H1 (cell line): ENCODE data around the gene TGFBR2. TPM values are rescaled to one million over a fixed set of nuclear protein-coding genes. Genes with fewer than 3 reads are reported as not detected.

Experiments used
- CTCF ChIA-PET: fragments of 300-600 bp; sonication (Branson Sonifier 250); formaldehyde crosslinking; loops from one replicate; lab custom pipeline; 2021; ENCODE audit not compliant: partially characterized antibody; lab: Charles Lee
- POLR2A ChIA-PET: fragments of 300-600 bp; sonication (Branson Sonifier 250); formaldehyde crosslinking; loops from one replicate; lab custom pipeline; 2021; ENCODE audit warnings: inconsistent platforms; ENCODE audit not compliant: partially characterized antibody; lab: Charles Lee
- DNase-seq, 2 experiments: peaks; one replicate each; pipeline versions ENCODE4 v3.0.0 to v3.0.0-alpha.2; 2010 to 2022; ENCODE audit warnings: low spot score in 2 of 2, low read depth in 1 of 2, mixed read lengths in 1 of 2
- FAIRE-seq: peaks from 2 replicates; lab custom pipeline; 2011; peaks lifted over from hg19 to GRCh38; lab: Jason Lieb, UNC
- H2AFZ ChIP-seq: 2 replicates; pipeline ENCODE4 v1.8.1; 2012; ENCODE audit warnings: low read length, inconsistent platforms
- H2AK5ac ChIP-seq: 2 replicates; pipeline ENCODE4 v1.6.1; 2013; ENCODE audit warnings: low read depth, low read length
- H2BK120ac ChIP-seq: replicated peaks from 2 replicates; pipeline ENCODE3; 2013; ENCODE audit warnings: low read depth, low read length, inconsistent platforms
- H2BK12ac ChIP-seq: 2 replicates; pipeline ENCODE4 v1.6.1; 2013; ENCODE audit warnings: low read depth, low read length
- H2BK15ac ChIP-seq: 2 replicates; pipeline ENCODE4 v1.6.1; 2013; ENCODE audit warnings: low read length
- H2BK20ac ChIP-seq: 2 replicates; pipeline ENCODE4 v1.6.1; 2013; ENCODE audit warnings: low read length
- H2BK5ac ChIP-seq: 2 replicates; pipeline ENCODE4 v1.6.1; 2013; ENCODE audit warnings: low read depth, low read length
- H3K14ac ChIP-seq: 2 replicates; pipeline ENCODE4 v1.6.1; 2013; ENCODE audit warnings: inconsistent platforms; ENCODE audit not compliant: insufficient read length
- H3K18ac ChIP-seq: 2 replicates; pipeline ENCODE4 v1.6.1; 2013; ENCODE audit warnings: low read length; ENCODE audit errors: extremely low read depth
- H3K23ac ChIP-seq: 2 replicates; pipeline ENCODE4 v1.6.1; 2013; ENCODE audit warnings: inconsistent platforms; ENCODE audit not compliant: insufficient read length
- H3K23me2 ChIP-seq: 2 replicates; pipeline ENCODE4 v1.6.1; 2013; ENCODE audit warnings: low read depth, low read length
- H3K27ac ChIP-seq: 2 replicates; pipeline ENCODE4 v1.6.1; 2011; ENCODE audit warnings: low read depth, low read length, inconsistent platforms
- H3K27me3 ChIP-seq, 4 experiments: replicated peaks in 1 of 4; 1 replicate in 1 of 4; 2 replicates in 3 of 4; pipeline versions ENCODE4 v1.6.1 to v1.8.1; 2011 to 2013; ENCODE audit warnings: low read length in 3 of 4, mild to moderate bottlenecking in 3 of 4, inconsistent platforms in 2 of 4, mixed read lengths in 2 of 4, moderate library complexity in 1 of 4; ENCODE audit not compliant: control insufficient read depth in 3 of 4, insufficient read depth in 3 of 4; ENCODE audit errors: extremely low read depth in 1 of 4
- H3K36me3 ChIP-seq, 4 experiments: 2 replicates each; pipeline versions ENCODE4 v1.6.1 to v1.8.1; 2011 to 2013; ENCODE audit warnings: mild to moderate bottlenecking in 4 of 4, low read length in 3 of 4, moderate library complexity in 2 of 4, control low read depth in 1 of 4, inconsistent platforms in 1 of 4; ENCODE audit not compliant: insufficient read depth in 4 of 4, control insufficient read depth in 2 of 4
- H3K4ac ChIP-seq: replicated peaks from 2 replicates; pipeline ENCODE3; 2013; ENCODE audit warnings: low read length, low read depth, mixed read lengths, inconsistent platforms; ENCODE audit not compliant: insufficient read length
- H3K4me1 ChIP-seq, 4 experiments: replicated peaks in 1 of 4; 1 replicate in 1 of 4; 2 replicates in 3 of 4; pipeline versions ENCODE4 v1.6.1 to v1.8.1; 2011 to 2013; ENCODE audit warnings: low read length in 3 of 4, inconsistent platforms in 2 of 4, mixed read lengths in 1 of 4; ENCODE audit not compliant: insufficient read depth in 4 of 4, control insufficient read depth in 3 of 4
- H3K4me2 ChIP-seq, 2 experiments: 2 replicates each; pipeline versions ENCODE4 v1.6.1 to v1.8.1; 2011 to 2013; ENCODE audit warnings: low read depth in 2 of 2, low read length in 2 of 2, control low read depth in 1 of 2, inconsistent platforms in 1 of 2, mild to moderate bottlenecking in 1 of 2; ENCODE audit not compliant: insufficient read depth in 1 of 2
- H3K4me3 ChIP-seq, 4 experiments: fragments of 200-600, 300-600 bp in 1 of 4; sonication (generic), shearing (Covaris generic), sonication (Bioruptor Twin) in 1 of 4; 2 replicates each; pipeline versions ENCODE4 v1.5.1 to v1.8.1; 2011 to 2016; ENCODE audit warnings: low read length in 4 of 4, low read depth in 3 of 4, control low read depth in 2 of 4, inconsistent platforms in 2 of 4, mild to moderate bottlenecking in 2 of 4, mixed read lengths in 1 of 4, moderate library complexity in 1 of 4; ENCODE audit not compliant: insufficient read depth in 2 of 4; ENCODE audit errors: extremely low read depth in 1 of 4
- H3K56ac ChIP-seq: replicated peaks from 2 replicates; pipeline ENCODE3; 2013; ENCODE audit warnings: low read depth, mild to moderate bottlenecking, mixed read lengths, low read length, inconsistent platforms; ENCODE audit not compliant: insufficient read length
- H3K79me1 ChIP-seq: 2 replicates; pipeline ENCODE4 v1.6.1; 2013; ENCODE audit warnings: low read depth, low read length, control low read depth
- H3K79me2 ChIP-seq, 2 experiments: 2 replicates each; pipeline versions ENCODE4 v1.6.1 to v1.8.1; 2012 to 2013; ENCODE audit warnings: low read length in 2 of 2, mild to moderate bottlenecking in 2 of 2, inconsistent platforms in 1 of 2; ENCODE audit not compliant: insufficient read depth in 2 of 2, control insufficient read depth in 1 of 2
- H3K9ac ChIP-seq, 4 experiments: replicated peaks in 1 of 4; 1 replicate in 1 of 4; 2 replicates in 3 of 4; pipeline versions ENCODE4 v1.6.1 to v1.8.1; 2011 to 2013; ENCODE audit warnings: low read depth in 3 of 4, low read length in 3 of 4, control low read depth in 2 of 4, mild to moderate bottlenecking in 2 of 4, moderate library complexity in 2 of 4, inconsistent platforms in 1 of 4; ENCODE audit errors: extremely low read depth in 1 of 4
- H3K9me3 ChIP-seq, 2 experiments: 2 replicates each; pipeline versions ENCODE4 v1.6.1 to v1.8.1; 2012 to 2013; ENCODE audit warnings: mild to moderate bottlenecking in 2 of 2, moderate library complexity in 2 of 2, control low read depth in 1 of 2, inconsistent platforms in 1 of 2, low read depth in 1 of 2, low read length in 1 of 2, mixed read lengths in 1 of 2; ENCODE audit not compliant: insufficient read depth in 2 of 2
- H4K20me1 ChIP-seq, 2 experiments: replicated peaks in 1 of 2; 2 replicates each; pipeline versions ENCODE3 to v1.8.1; 2011 to 2013; ENCODE audit warnings: inconsistent platforms in 2 of 2, low read length in 2 of 2, mild to moderate bottlenecking in 1 of 2; ENCODE audit not compliant: insufficient read depth in 2 of 2, control insufficient read depth in 1 of 2
- H4K5ac ChIP-seq: 2 replicates; pipeline ENCODE4 v1.6.1; 2013; ENCODE audit warnings: low read length, low read depth, mixed read lengths, inconsistent platforms; ENCODE audit not compliant: insufficient read length
- H4K8ac ChIP-seq: 2 replicates; pipeline ENCODE4 v1.8.0; 2013; ENCODE audit warnings: mild to moderate bottlenecking, moderate library complexity, low read length, inconsistent platforms; ENCODE audit not compliant: insufficient read depth; ENCODE audit errors: extremely low read depth
- H4K91ac ChIP-seq: replicated peaks from 2 replicates; pipeline ENCODE3; 2013; ENCODE audit warnings: low read length, mixed read lengths, inconsistent platforms; ENCODE audit not compliant: insufficient read length
- CBX5 ChIP-seq: fragments of 300-800, 300-1000 bp; sonication (generic); IDR thresholded peaks from 2 replicates; pipeline ENCODE4 v1.7.1; 2016; ENCODE audit warnings: antibody characterized with exemption, low read length, low read depth
- NANOG ChIP-seq: IDR thresholded peaks from 2 replicates; pipeline ENCODE4 v1.6.1; 2011; ENCODE audit warnings: low read length, low read depth, mild to moderate bottlenecking, inconsistent platforms; ENCODE audit not compliant: insufficient read depth, poor library complexity, severe bottlenecking
- PHF8 ChIP-seq: fragments of 200-600 bp; sonication (generic); conservative IDR thresholded peaks from 2 replicates; pipeline ENCODE4 v1.7.1; 2012; ENCODE audit warnings: low read depth, mild to moderate bottlenecking, inconsistent platforms, low read length, moderate library complexity
- WGBS, 2 experiments: shearing (Covaris generic) in 1 of 2; methylation state at CpG; one replicate each; pipeline versions ENCODE4 v1.1.6 to v1.1.7; 2013 to 2015; ENCODE audit warnings: low lambda C conversion rate in 2 of 2, mixed read lengths in 2 of 2, inconsistent platforms in 1 of 2, low coverage in 1 of 2, missing lambda C conversion rate in 1 of 2; ENCODE audit not compliant: insufficient replicate concordance in 2 of 2, insufficient coverage in 1 of 2, insufficient read length in 1 of 2; ENCODE audit errors: extremely low coverage in 1 of 2, missing lambda C conversion rate in 1 of 2; 5-methylcytosine and 5-hydroxymethylcytosine counted together
- polyA plus RNA-seq, 7 experiments: library from polyadenylated mRNA; depleted of rRNA in 3 of 7; stranded (reverse) in 5 of 7; unstranded in 2 of 7; fragments of >200 nt in 5 of 7; fragments of 200-250 nt in 2 of 7; gene quantifications; 1 replicate in 5 of 7; 2 replicates in 1 of 7; 4 replicates in 1 of 7; pipeline versions ENCODE4 v1.2.1 to v1.2.3, GENCODE V29; 2011 to 2013; ENCODE audit warnings: missing spikeins in 2 of 7, mixed read lengths in 2 of 7
- total RNA-seq: library from RNA; stranded (reverse); fragmentation: NEBNext Ultra II Directional; extraction: Animal tissue kit (Norgen Biotek cat#: 25700); gene quantifications from 2 replicates; pipeline ENCODE4 v1.2.1, GENCODE V29; 2021
- TF ChIP-seq, protein P1 (sequence below): IDR thresholded peaks from 2 replicates; pipeline ENCODE4 v1.6.1; 2012; ENCODE audit warnings: inconsistent platforms

Gene TGFBR2
- total and polyA plus RNA-seq, 2 of the 8 experiments (the other 6 are each of a cell fraction or from before 2014, with no cell fraction given), result 4.2 to 7.4 TPM

DNA sequence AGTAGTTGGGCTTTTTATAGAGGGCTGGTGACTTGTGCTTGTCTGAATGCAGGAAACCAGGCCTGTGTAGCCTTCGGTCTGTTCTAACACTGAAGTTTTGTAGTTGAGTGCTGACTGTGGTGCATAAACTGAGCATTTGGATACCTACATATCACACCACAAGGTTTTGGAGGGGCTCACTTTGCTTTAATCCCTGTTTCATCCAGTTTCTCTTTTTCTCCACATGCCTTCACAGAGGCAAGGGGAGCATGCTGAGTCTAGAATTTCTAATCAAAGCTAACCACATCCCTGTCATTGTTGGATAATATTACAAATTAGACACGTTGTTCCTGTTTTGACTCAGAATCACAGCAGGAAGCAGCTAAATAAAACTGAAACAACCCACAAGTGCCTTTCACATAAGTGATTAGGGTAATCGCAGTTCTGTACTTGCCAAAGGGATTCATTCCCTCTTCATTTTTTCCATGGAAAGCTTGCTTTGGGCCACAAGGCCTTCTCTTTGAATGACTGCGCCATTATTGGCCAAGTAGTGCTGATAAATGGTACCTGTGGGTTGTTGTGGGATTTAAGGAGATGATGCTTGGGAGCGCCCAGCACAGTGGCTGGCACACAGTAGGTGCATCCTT is 48.9 kb downstream of the TGFBR2 start:
- Histone ChIP-seq H4K20me1 (no peaks in the 10 kb centered on the region), H3K4me3 (no peak overlapping the region), H4K8ac (no peak overlapping the region), H3K9me3 (no peaks in the 10 kb centered on the region), H3K56ac (no peak overlapping the region), H3K79me1 (no peaks in the 10 kb centered on the region; the same call in 1 of the 2 replicates), H3K14ac (no peak overlapping the region), H3K18ac (no peak overlapping the region), H3K9ac (no peak overlapping the region; a peak in 1 of 7 replicates), H3K23me2 (no peaks in the 10 kb centered on the region), H3K79me2 (no peaks in the 10 kb centered on the region), H2AK5ac (no peak overlapping the region), H2BK12ac (no peak overlapping the region), H3K27me3 (no peaks in the 10 kb centered on the region), H2BK120ac (no peak overlapping the region), H3K23ac (no peak overlapping the region), H4K5ac (no peak overlapping the region), H4K91ac (no peak overlapping the region), H3K4ac (no peak overlapping the region), H2BK20ac (no peak overlapping the region), H3K36me3 (peaks cover 2 to 30% (median 10%) of the 10 kb centered on the region in 4 experiments; a peak in 6 of 8 replicates), H3K4me1 (peaks cover 0 to 11% (median 6%) of the 10 kb centered on the region in 4 experiments; a peak in 4 of 7 replicates), H3K4me2 (no peak overlapping the region), H2BK5ac (no peak overlapping the region), H2AFZ (no peak overlapping the region), H3K27ac (no peak overlapping the region), H2BK15ac (no peak overlapping the region)
- WGBS, 2 experiments, result 89% methylated on average over 5 of the region's 5 CpGs; no CpG with 5 or more reads in 1 of the 2 experiments
- TF ChIP-seq, protein P1, sequence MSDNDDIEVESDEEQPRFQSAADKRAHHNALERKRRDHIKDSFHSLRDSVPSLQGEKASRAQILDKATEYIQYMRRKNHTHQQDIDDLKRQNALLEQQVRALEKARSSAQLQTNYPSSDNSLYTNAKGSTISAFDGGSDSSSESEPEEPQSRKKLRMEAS, result no peak
- no peak for TF ChIP-seq CBX5
- TF ChIP-seq PHF8, result no peak
- no peak for TF ChIP-seq NANOG
- CTCF ChIA-PET, result interaction anchor here (0.5 to 1.5 kb wide), 3 partner anchors 12 to 458 kb away, joined by 3 to 5 read pairs (median 4); no protein-coding TSS in a partner anchor
- no peak for FAIRE-seq
- no peak for DNase-seq
- POLR2A ChIA-PET, result no interaction called here
